HepG2 (cell line): Measurements from ENCODE around the gene PSMD9.

Experiments
- AHDC1 ChIP-seq: sonication (generic); formaldehyde crosslinking; IDR thresholded peaks from 2 replicates; pipeline ENCODE4 v1.5.1; 2020; ENCODE audit warnings: mild to moderate bottlenecking, missing genetic modification reagents, borderline replicate concordance
- SMAD1 ChIP-seq: sonication (generic); formaldehyde crosslinking; IDR thresholded peaks from 2 replicates; pipeline ENCODE4 v1.4.0; 2020; ENCODE audit warnings: missing genetic modification reagents, low read depth, mild to moderate bottlenecking, borderline replicate concordance

GRCh38 chr12:121905746-121906145, 17.2 kb downstream of the PSMD9 start:
- TF ChIP-seq SMAD1 (no peak), AHDC1 (CRISPR knock-in tag) (no peak)
